Uterus (tissue), 2 donors: Measurements from ENCODE around the gene VRK2.

ENCODE experiments used
- CTCF ChIP-seq, 4 experiments: fragments of 200-600 bp in 2 of 4; fragments of 450-650 bp in 2 of 4; sonication (generic) in 2 of 4; IDR thresholded peaks; one replicate each; pipeline ENCODE4 v1.5.1; 2016 to 2019; ENCODE audit warnings: antibody characterized with exemption in 4 of 4, mild to moderate bottlenecking in 2 of 4, moderate library complexity in 1 of 4
- POLR2A ChIP-seq, 2 donors: fragments of 450-650 bp; IDR thresholded peaks; one replicate each; pipeline ENCODE4 v1.6.1; 2016; ENCODE audit warnings: antibody characterized with exemption in 2 of 2, mild to moderate bottlenecking in 1 of 2, moderate library complexity in 1 of 2

DNA sequence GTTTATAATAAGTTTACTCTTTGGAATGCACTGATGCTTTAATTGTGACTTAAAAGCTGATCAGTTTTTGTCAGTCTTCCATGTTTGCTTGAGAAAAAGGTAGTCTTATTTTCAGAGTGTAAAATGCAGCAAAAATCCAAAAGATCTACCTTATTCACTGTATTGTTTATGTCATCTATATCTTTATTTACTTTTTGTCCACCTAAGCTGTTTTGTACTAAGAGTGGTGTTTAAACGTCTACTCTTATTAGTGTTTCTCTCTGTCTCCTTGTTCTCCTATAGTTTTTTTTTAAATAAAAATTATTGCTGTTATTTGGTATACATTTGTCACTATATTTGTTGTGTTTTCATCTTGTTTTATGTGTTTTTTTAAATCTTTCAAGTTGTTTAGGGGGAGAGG, 50.4 kb downstream of the VRK2 start:
- TF ChIP-seq POLR2A (IDR thresholded peaks at IDR 0.05) (no peak), CTCF (IDR thresholded peaks at IDR 0.05) (no peak)
